Dendritic cell treated with granulocyte-macrophage colony-stimulating factor and Interleukin-4, amounts not matched to agents 40 ng/mL and 50 ng/mL, for 4 days (primary cell): ENCODE measurements around the gene NCOA3.
A peak's percentile ranks its signal among the peaks of the same experiment; 100 is the strongest.
"Not testable (repeated sequence)": the region's sequence is repeated elsewhere in the genome, so short reads cannot be mapped to it uniquely, and the experiment has no call there.

ENCODE experiments used
- H3K27ac Mint-ChIP-seq: one replicate; pipeline ENCODE4 v1.8.0; 2022; ENCODE audit warnings: mild to moderate bottlenecking, mixed read lengths
- H3K27me3 Mint-ChIP-seq: one replicate; pipeline ENCODE4 v1.8.0; 2022; ENCODE audit warnings: mild to moderate bottlenecking, mixed read lengths
- H3K36me3 Mint-ChIP-seq: one replicate; pipeline ENCODE4 v1.8.0; 2022; ENCODE audit warnings: low read depth, mixed read lengths
- H3K4me1 Mint-ChIP-seq: one replicate; pipeline ENCODE4 v1.8.0; 2022; ENCODE audit warnings: low read depth, mixed read lengths
- H3K4me3 Mint-ChIP-seq: one replicate; pipeline ENCODE4 v1.8.0; 2022; ENCODE audit warnings: mild to moderate bottlenecking, moderate library complexity, mixed read lengths
- H3K9me3 Mint-ChIP-seq: one replicate; pipeline ENCODE4 v1.8.0; 2022; ENCODE audit warnings: mixed read lengths
- intact Hi-C: fragments of 100-400 bp; cut with micrococcal nuclease; formaldehyde crosslinking; loops from one replicate; pipeline ENCODE4 v1.15.0; 2022

NCOA3 gene

GRCh38 chr20:47501482-47502270, at the start of gene NCOA3:
Gene NCOA3, plus strand, starts transcription at chr20:47501887. Its CDS starts 120,361 bp downstream, at chr20:47622248.
- peak within 1 kb of the TSS; percentile 99 for H3K27ac Mint-ChIP-seq
- H3K36me3 Mint-ChIP-seq, result peaks cover 15% of the 10 kb centered on the region
- intact Hi-C loops, result loop anchor here (2.0 to 10.0 kb wide), 4 partner anchors 47 to 113 kb away; no protein-coding TSS in a partner anchor
- H3K4me1 Mint-ChIP-seq, result peaks cover 40% of the 10 kb centered on the region
- no peaks in the 10 kb centered on the region for H3K27me3 Mint-ChIP-seq
- no peaks in the 10 kb centered on the region for H3K9me3 Mint-ChIP-seq
- H3K4me3 Mint-ChIP-seq, result peak within 1 kb of the TSS; percentile 100

DNA sequence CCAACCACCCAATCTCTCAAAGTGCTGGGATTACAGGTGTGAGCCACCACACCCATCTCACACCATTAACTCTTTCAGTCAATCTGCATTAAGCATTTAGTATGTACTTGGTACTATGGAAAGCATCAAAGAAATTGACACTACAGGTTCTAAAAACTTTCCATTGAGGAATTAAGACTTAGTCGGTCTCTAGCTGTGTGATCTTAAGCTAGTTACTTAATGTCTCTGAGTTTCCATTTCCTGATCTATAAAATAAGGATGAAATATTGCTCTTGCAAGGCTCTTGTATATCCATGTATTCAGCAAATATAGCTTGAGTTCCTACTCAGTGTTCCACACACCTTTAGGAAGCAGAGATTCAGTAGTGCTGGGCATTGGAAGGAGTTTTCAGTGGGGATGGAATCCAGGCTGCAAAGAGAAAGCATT, 48.9 kb upstream of the NCOA3 start:
- no peak overlapping the region for H3K4me3 Mint-ChIP-seq
- peaks cover 1% of the 10 kb centered on the region for H3K27me3 Mint-ChIP-seq
- intact Hi-C loops, result loop anchor here (10.0 kb wide), 1 partner anchor 52 kb away; the partner anchor contains the start of gene NCOA3
- H3K36me3 Mint-ChIP-seq, result no peaks in the 10 kb centered on the region
- H3K9me3 Mint-ChIP-seq, result no peaks in the 10 kb centered on the region
- H3K27ac Mint-ChIP-seq, result peak overlapping the region; percentile 50
- H3K4me1 Mint-ChIP-seq, result peaks cover 18% of the 10 kb centered on the region

DNA sequence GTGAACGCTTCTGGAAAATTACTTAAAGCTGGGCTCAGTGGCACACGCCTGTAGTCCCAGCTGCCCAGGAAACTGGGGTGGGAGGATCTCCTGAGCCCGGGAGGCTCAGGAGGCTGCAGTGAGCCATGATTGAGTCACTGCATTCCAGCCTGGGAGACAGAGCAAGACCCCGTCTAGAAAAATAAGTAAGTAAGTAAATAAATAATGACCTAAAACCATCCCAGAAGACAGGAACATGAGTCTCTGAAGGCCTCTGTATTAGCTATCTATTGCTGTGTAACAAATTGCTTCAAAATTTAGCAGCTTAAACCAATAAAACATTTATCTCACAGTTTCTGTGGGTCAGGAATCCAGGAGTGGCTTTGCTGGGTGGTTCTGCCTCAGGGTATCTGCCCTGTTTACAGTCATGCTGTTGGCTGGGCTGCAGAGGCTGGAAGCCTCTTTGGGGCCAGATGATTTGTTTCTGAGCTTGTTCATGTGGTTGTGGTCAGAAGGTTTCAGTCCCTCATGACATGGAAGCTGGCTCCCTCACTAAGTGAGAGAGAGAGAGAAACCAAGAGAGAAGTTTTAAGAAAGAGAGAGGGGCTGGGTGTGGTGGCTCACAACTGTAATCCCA, 48.4 kb upstream of the NCOA3 start:
- Mint-ChIP-seq H3K4me3 (no peak overlapping the region), H3K36me3 (no peaks in the 10 kb centered on the region), H3K27me3 (no peaks in the 10 kb centered on the region), H3K4me1 (peaks cover 18% of the 10 kb centered on the region), H3K9me3 (no peaks in the 10 kb centered on the region), H3K27ac (peak overlapping the region; percentile 50)
- intact Hi-C loops, result loop anchor here (10.0 kb wide), 1 partner anchor 52 kb away; the partner anchor contains the start of gene NCOA3

GRCh38 chr20:47454298-47455132, 47.2 kb upstream of the NCOA3 start:
- Mint-ChIP-seq H3K9me3 (no peaks in the 10 kb centered on the region), H3K27me3 (no peaks in the 10 kb centered on the region), H3K4me3 (no peak overlapping the region), H3K4me1 (peaks cover 18% of the 10 kb centered on the region), H3K27ac (peak overlapping the region; percentile 43), H3K36me3 (no peaks in the 10 kb centered on the region)
- intact Hi-C loops, result loop anchor here (10.0 kb wide), 1 partner anchor 50 kb away; the partner anchor contains the start of gene NCOA3

GRCh38 chr20:47455133-47456040, 46.3 kb upstream of the NCOA3 start:
- intact Hi-C loops, result loop anchor here (10.0 kb wide), 1 partner anchor 49 kb away; the partner anchor contains the start of gene NCOA3
- Mint-ChIP-seq H3K36me3 (no peaks in the 10 kb centered on the region), H3K9me3 (no peaks in the 10 kb centered on the region), H3K27ac (no peak overlapping the region), H3K27me3 (peaks cover 3% of the 10 kb centered on the region), H3K4me1 (peaks cover 18% of the 10 kb centered on the region), H3K4me3 (no peak overlapping the region)

- H3K4me3 Mint-ChIP-seq, result no peak overlapping the region
- no peak overlapping the region for H3K27ac Mint-ChIP-seq
- peaks cover 3% of the 10 kb centered on the region for H3K27me3 Mint-ChIP-seq
- intact Hi-C loops, result loop anchor here (10.0 kb wide), 1 partner anchor 49 kb away; the partner anchor contains the start of gene NCOA3
- no peaks in the 10 kb centered on the region for H3K9me3 Mint-ChIP-seq
- no peaks in the 10 kb centered on the region for H3K36me3 Mint-ChIP-seq
- peaks cover 18% of the 10 kb centered on the region for H3K4me1 Mint-ChIP-seq
Measured at GRCh38 chr20:47456041-47456537, 45.6 kb upstream of the NCOA3 start.

DNA sequence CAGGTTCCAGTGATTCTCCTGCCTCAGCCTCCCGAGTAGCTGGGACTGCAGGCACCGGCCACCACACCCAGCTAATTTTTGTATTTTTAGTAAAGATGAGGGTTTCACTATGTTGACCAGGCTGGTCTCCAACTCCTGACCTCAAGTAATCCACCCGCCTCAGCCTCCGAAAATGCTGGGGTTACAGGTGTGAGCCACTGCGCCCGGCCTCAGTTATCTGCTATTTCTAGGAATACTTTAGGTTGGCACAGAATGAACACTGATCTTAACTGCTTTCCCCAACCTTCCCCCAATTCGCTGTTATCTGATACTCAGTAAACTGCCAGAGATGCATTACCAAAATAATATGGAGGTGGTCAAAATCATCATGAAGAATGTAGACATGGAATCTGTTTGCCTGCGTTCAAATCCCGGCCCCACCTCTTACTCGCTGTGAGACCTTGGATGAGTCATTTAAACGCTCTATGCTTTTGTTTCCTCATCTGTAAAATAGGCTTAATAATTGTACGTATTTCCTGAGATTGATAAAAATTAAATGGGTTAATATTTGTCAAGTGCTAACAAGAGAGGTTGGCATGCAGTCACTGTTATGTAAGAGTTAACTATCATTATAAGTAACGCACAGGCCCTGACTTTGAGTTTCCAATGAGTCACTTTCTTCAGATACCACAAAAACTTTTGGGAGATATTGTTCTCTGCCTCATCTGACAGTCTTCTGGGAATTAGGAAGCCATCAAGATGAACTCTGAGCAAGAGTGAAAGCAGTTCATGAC, 44.5 kb upstream of the NCOA3 start:
- H3K27me3 Mint-ChIP-seq, result peaks cover 3% of the 10 kb centered on the region
- H3K27ac Mint-ChIP-seq, result no peak overlapping the region
- peaks cover 18% of the 10 kb centered on the region for H3K4me1 Mint-ChIP-seq

GRCh38 chr20:47458280-47459050, 43.2 kb upstream of the NCOA3 start:
- H3K4me3 Mint-ChIP-seq, H3K36me3 Mint-ChIP-seq, H3K27me3 Mint-ChIP-seq, H3K27ac Mint-ChIP-seq, H3K9me3 Mint-ChIP-seq: not testable (repeated sequence)
- intact Hi-C loops, result loop anchor here (10.0 kb wide), 1 partner anchor 46 kb away; the partner anchor contains the start of gene NCOA3
- peaks cover 12% of the 10 kb centered on the region for H3K4me1 Mint-ChIP-seq

More for the DNA sequence above, 44.5 kb upstream of the NCOA3 start:
- intact Hi-C loops, result loop anchor here (10.0 kb wide), 1 partner anchor 48 kb away; the partner anchor contains the start of gene NCOA3
- no peaks in the 10 kb centered on the region for H3K9me3 Mint-ChIP-seq
- no peak overlapping the region for H3K4me3 Mint-ChIP-seq
- no peaks in the 10 kb centered on the region for H3K36me3 Mint-ChIP-seq

GRCh38 chr20:47459344-47460073, 42.2 kb upstream of the NCOA3 start:
- Mint-ChIP-seq H3K36me3 (no peaks in the 10 kb centered on the region), H3K27me3 (peaks cover 6% of the 10 kb centered on the region), H3K4me1 (peaks cover 12% of the 10 kb centered on the region), H3K27ac (no peak overlapping the region), H3K9me3 (no peaks in the 10 kb centered on the region), H3K4me3 (no peak overlapping the region)
- intact Hi-C loops, result loop anchor here (10.0 kb wide), 1 partner anchor 45 kb away; the partner anchor contains the start of gene NCOA3

DNA sequence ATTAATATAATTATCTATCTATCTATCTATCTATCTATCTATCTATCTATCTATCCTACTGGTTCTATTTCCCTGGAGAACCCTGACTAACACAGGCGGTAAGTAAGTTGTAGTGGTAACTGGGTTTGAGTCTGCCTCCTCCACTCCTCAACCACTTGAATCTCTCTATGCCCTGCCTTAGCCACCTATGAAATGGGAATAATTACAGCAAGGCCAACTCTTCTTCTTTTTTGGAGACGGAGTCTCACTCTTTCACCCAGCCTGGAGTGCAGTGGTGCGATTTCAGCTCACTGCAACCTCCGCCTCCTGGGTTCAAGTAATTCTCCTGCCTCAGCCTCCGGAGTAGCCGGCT, 41.0 kb upstream of the NCOA3 start:
- H3K27ac Mint-ChIP-seq, H3K9me3 Mint-ChIP-seq, intact Hi-C loops, H3K4me3 Mint-ChIP-seq, H3K36me3 Mint-ChIP-seq, H3K27me3 Mint-ChIP-seq: not testable (repeated sequence)
- peaks cover 19% of the 10 kb centered on the region for H3K4me1 Mint-ChIP-seq

- Mint-ChIP-seq H3K4me3 (no peak overlapping the region), H3K36me3 (no peaks in the 10 kb centered on the region), H3K9me3 (no peaks in the 10 kb centered on the region), H3K27me3 (peaks cover 6% of the 10 kb centered on the region), H3K27ac (no peak overlapping the region), H3K4me1 (peaks cover 19% of the 10 kb centered on the region)
- intact Hi-C loops, result no loop called here
Measured at GRCh38 chr20:47461120-47461685, 40.5 kb upstream of the NCOA3 start.
